GM12891 (cell line): ENCODE results near the gene EIF4EBP2.

Experiments used
- POLR2A ChIP-seq: IDR thresholded peaks from 2 replicates; pipeline ENCODE4 v1.6.1; 2011; ENCODE audit warnings: low read depth, low read length, control low read depth
- POLR2AphosphoS5 ChIP-seq: IDR thresholded peaks from 2 replicates; pipeline ENCODE4 v1.6.1; 2011; ENCODE audit warnings: low read depth, low read length, control low read depth
- SPI1 ChIP-seq: IDR thresholded peaks from 2 replicates; pipeline ENCODE4 v1.6.1; 2011; ENCODE audit warnings: low read depth, low read length, control low read depth

- TF ChIP-seq POLR2AphosphoS5 (no peak), POLR2A (no peak), SPI1 (no peak)
Observed at GRCh38 chr10:70380350-70381135, 23.4 kb upstream of the EIF4EBP2 start.
